Caco-2 (cell line): ENCODE data around the gene ARMC2. TPM values are rescaled to one million over a fixed set of nuclear protein-coding genes. Genes with fewer than 3 reads are reported as not detected.

Experiments used
- BruUV-seq: library from RNA; stranded (reverse); fragments of 400-500 nt; replicated peaks from 2 replicates; lab custom pipeline; 2021; lab: Mats Ljungman, UMichigan
- CTCF ChIA-PET: fragments of 300-600 bp; sonication (Branson Sonifier 250); formaldehyde crosslinking; loops from one replicate; lab custom pipeline; 2022; ENCODE audit warnings: antibody characterized with exemption; lab: Charles Lee
- POLR2A ChIA-PET: fragments of 300-600 bp; sonication (Branson Sonifier 250); formaldehyde crosslinking; loops from one replicate; lab custom pipeline; 2022; ENCODE audit warnings: antibody characterized with exemption; lab: Charles Lee
- DNase-seq, 2 experiments: peaks; one replicate each; pipeline versions ENCODE4 v3.0.0 to v3.0.0-alpha.2; 2020 to 2022
- H3K27me3 ChIP-seq: replicated peaks from 2 replicates; pipeline ENCODE4 v1.6.0; 2011; ENCODE audit warnings: low read length; ENCODE audit not compliant: control insufficient read depth, insufficient read depth
- H3K36me3 ChIP-seq: 2 replicates; pipeline ENCODE4 v1.5.1; 2011; ENCODE audit warnings: low read length; ENCODE audit not compliant: control insufficient read depth, insufficient read depth
- H3K4me1 ChIP-seq: fragments of 250-450 bp; sonication (Bioruptor Pico); 2 replicates; pipeline ENCODE4 v1.5.1; 2020; ENCODE audit warnings: mild to moderate bottlenecking
- H3K4me3 ChIP-seq: 2 replicates; pipeline ENCODE4 v1.5.1; 2011; ENCODE audit warnings: low read depth, mild to moderate bottlenecking, control low read depth, low read length
- H3K9me3 ChIP-seq: fragments of 250-450 bp; sonication (Bioruptor Pico); 2 replicates; pipeline ENCODE4 v1.5.1; 2020; ENCODE audit warnings: mild to moderate bottlenecking, moderate library complexity
- H3K27ac Mint-ChIP-seq: one replicate; pipeline ENCODE4 v1.8.0; 2022; ENCODE audit warnings: mixed read lengths; ENCODE audit not compliant: unreplicated experiment
- H3K27me3 Mint-ChIP-seq: one replicate; pipeline ENCODE4 v1.8.0; 2022; ENCODE audit warnings: mixed read lengths; ENCODE audit not compliant: insufficient read depth, unreplicated experiment
- H3K36me3 Mint-ChIP-seq: one replicate; pipeline ENCODE4 v1.8.0; 2022; ENCODE audit warnings: mild to moderate bottlenecking, mixed read lengths; ENCODE audit not compliant: insufficient read depth, unreplicated experiment
- H3K4me1 Mint-ChIP-seq: one replicate; pipeline ENCODE4 v1.8.0; 2022; ENCODE audit warnings: low read depth, mixed read lengths; ENCODE audit not compliant: unreplicated experiment
- H3K4me3 Mint-ChIP-seq: one replicate; pipeline ENCODE4 v1.8.0; 2022; ENCODE audit warnings: mild to moderate bottlenecking, moderate library complexity, mixed read lengths; ENCODE audit not compliant: unreplicated experiment
- H3K9me3 Mint-ChIP-seq: one replicate; pipeline ENCODE4 v1.8.0; 2022; ENCODE audit warnings: mixed read lengths; ENCODE audit not compliant: unreplicated experiment
- intact Hi-C: fragments of 100-400 bp; cut with micrococcal nuclease; formaldehyde crosslinking; loops from one replicate; pipeline ENCODE4 v1.10.0; 2022; ENCODE audit not compliant: unreplicated experiment
- total RNA-seq: library from RNA; stranded (reverse); gene quantifications from 2 replicates; pipeline ENCODE4 v1.2.3, GENCODE V29; 2022
- TF ChIP-seq, protein P1 (sequence below), 2 experiments: fragments of 200-600 bp in 1 of 2; IDR thresholded peaks; 1 replicate in 1 of 2; 2 replicates in 1 of 2; pipeline versions ENCODE4 v1.5.1 to v1.8.0; 2011 to 2022; ENCODE audit warnings: antibody characterized with exemption in 1 of 2, control low read depth in 1 of 2, inconsistent platforms in 1 of 2, low read depth in 1 of 2, low read length in 1 of 2, mild to moderate bottlenecking in 1 of 2, moderate library complexity in 1 of 2; ENCODE audit not compliant: insufficient read depth in 1 of 2, severe bottlenecking in 1 of 2, unreplicated experiment in 1 of 2

ARMC2 gene
- total RNA-seq, 1 experiment from 2014 or later, result 7.8 TPM

GRCh38 chr6:108839083-108839642 lies 9.1 kb upstream of the ARMC2 start:
- ChIA-PET CTCF (interaction anchor here (0.9 to 2.3 kb wide), 4 partner anchors 8 to 297 kb away, joined by 4 to 22 read pairs (median 8); partner anchors contain the start of gene ARMC2), POLR2A (no interaction called here)
- H3K36me3 ChIP-seq, result no peaks in the 10 kb centered on the region
- no peaks in the 10 kb centered on the region for H3K4me1 ChIP-seq
- no peak overlapping the region for H3K27ac Mint-ChIP-seq
- H3K9me3 Mint-ChIP-seq, result no peaks in the 10 kb centered on the region
- BruUV-seq, result no TSS peak
- no peaks in the 10 kb centered on the region for H3K27me3 Mint-ChIP-seq
- no peaks in the 10 kb centered on the region for H3K36me3 Mint-ChIP-seq
- DNase-seq, result no peak
- no peaks in the 10 kb centered on the region for H3K9me3 ChIP-seq
- no peak overlapping the region for H3K4me3 ChIP-seq
- no peaks in the 10 kb centered on the region for H3K27me3 ChIP-seq
- H3K4me1 Mint-ChIP-seq, result no peaks in the 10 kb centered on the region
- TF ChIP-seq, protein P1, sequence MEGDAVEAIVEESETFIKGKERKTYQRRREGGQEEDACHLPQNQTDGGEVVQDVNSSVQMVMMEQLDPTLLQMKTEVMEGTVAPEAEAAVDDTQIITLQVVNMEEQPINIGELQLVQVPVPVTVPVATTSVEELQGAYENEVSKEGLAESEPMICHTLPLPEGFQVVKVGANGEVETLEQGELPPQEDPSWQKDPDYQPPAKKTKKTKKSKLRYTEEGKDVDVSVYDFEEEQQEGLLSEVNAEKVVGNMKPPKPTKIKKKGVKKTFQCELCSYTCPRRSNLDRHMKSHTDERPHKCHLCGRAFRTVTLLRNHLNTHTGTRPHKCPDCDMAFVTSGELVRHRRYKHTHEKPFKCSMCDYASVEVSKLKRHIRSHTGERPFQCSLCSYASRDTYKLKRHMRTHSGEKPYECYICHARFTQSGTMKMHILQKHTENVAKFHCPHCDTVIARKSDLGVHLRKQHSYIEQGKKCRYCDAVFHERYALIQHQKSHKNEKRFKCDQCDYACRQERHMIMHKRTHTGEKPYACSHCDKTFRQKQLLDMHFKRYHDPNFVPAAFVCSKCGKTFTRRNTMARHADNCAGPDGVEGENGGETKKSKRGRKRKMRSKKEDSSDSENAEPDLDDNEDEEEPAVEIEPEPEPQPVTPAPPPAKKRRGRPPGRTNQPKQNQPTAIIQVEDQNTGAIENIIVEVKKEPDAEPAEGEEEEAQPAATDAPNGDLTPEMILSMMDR (IDR thresholded peaks at IDR 0.05; ENCODE audit: insufficient read depth in 1 of 2, low read depth in 1 of 2, low read length in 1 of 2, severe bottlenecking in 1 of 2, unreplicated experiment in 1 of 2), result no peak
- H3K4me3 Mint-ChIP-seq, result no peak overlapping the region
- intact Hi-C loops, result loop anchor here (2.0 to 5.0 kb wide), 3 partner anchors 42 to 282 kb away; no protein-coding TSS in a partner anchor

GRCh38 chr6:108840919-108841318 lies 7.3 kb upstream of the ARMC2 start:
- ChIA-PET POLR2A (interaction anchor here (0.6 kb wide), 1 partner anchor 231 kb away, joined by 4 read pairs; no protein-coding TSS in a partner anchor), CTCF (no interaction called here)
- Histone ChIP-seq H3K4me1 (no peaks in the 10 kb centered on the region), H3K9me3 (no peaks in the 10 kb centered on the region), H3K4me3 (no peak overlapping the region), H3K36me3 (no peaks in the 10 kb centered on the region), H3K27me3 (no peaks in the 10 kb centered on the region)
- H3K36me3 Mint-ChIP-seq, result no peaks in the 10 kb centered on the region
- TF ChIP-seq, protein P1 (IDR thresholded peaks at IDR 0.05; ENCODE audit: insufficient read depth in 1 of 2, low read depth in 1 of 2, low read length in 1 of 2, severe bottlenecking in 1 of 2, unreplicated experiment in 1 of 2), result no peak
- no peaks in the 10 kb centered on the region for H3K27me3 Mint-ChIP-seq
- no peak for DNase-seq
- H3K4me1 Mint-ChIP-seq, result no peaks in the 10 kb centered on the region
- intact Hi-C loops, result no loop called here
- no peak overlapping the region for H3K27ac Mint-ChIP-seq
- H3K4me3 Mint-ChIP-seq, result no peak overlapping the region
- no TSS peak for BruUV-seq
- H3K9me3 Mint-ChIP-seq, result no peaks in the 10 kb centered on the region

- no peaks in the 10 kb centered on the region for H3K36me3 ChIP-seq
- no peaks in the 10 kb centered on the region for H3K27me3 ChIP-seq
- H3K4me3 ChIP-seq, result no peak overlapping the region
- no peak overlapping the region for H3K4me3 Mint-ChIP-seq
- no peaks in the 10 kb centered on the region for H3K9me3 Mint-ChIP-seq
- intact Hi-C loops, result no loop called here
- no peak overlapping the region for H3K27ac Mint-ChIP-seq
- BruUV-seq, result no TSS peak
- H3K4me1 ChIP-seq, result no peaks in the 10 kb centered on the region
- no peak for DNase-seq
- H3K36me3 Mint-ChIP-seq, result no peaks in the 10 kb centered on the region
- H3K9me3 ChIP-seq, result no peaks in the 10 kb centered on the region
- ChIA-PET POLR2A (interaction anchor here (0.6 kb wide), 1 partner anchor 231 kb away, joined by 4 read pairs; no protein-coding TSS in a partner anchor), CTCF (no interaction called here)
- no peaks in the 10 kb centered on the region for H3K4me1 Mint-ChIP-seq
- H3K27me3 Mint-ChIP-seq, result no peaks in the 10 kb centered on the region
- TF ChIP-seq, protein P1 (IDR thresholded peaks at IDR 0.05; ENCODE audit: insufficient read depth in 1 of 2, low read depth in 1 of 2, low read length in 1 of 2, severe bottlenecking in 1 of 2, unreplicated experiment in 1 of 2), result no peak
Measured at GRCh38 chr6:108841377-108841855, 6.8 kb upstream of the ARMC2 start.
